D721Med (cell line): Measurements from ENCODE around the gene ANKFY1.

Source experiments
- DNase-seq: peaks from one replicate; pipeline ENCODE4 v3.0.0; 2011; ENCODE audit warnings: low spot score; ENCODE audit not compliant: insufficient read length
- FAIRE-seq: peaks from 2 replicates; lab custom pipeline; 2011; peaks lifted over from hg19 to GRCh38; lab: Jason Lieb, UNC
- CTCF ChIP-seq: IDR thresholded peaks from 2 replicates; pipeline ENCODE4 v1.5.1; 2012; ENCODE audit warnings: mild to moderate bottlenecking, control low read depth; ENCODE audit not compliant: insufficient read depth; ENCODE audit errors: missing control alignments

Gene ANKFY1

GRCh38 chr17:4125552-4125951 is 138.2 kb downstream of the ANKFY1 start:
- no peak for TF ChIP-seq CTCF
- DNase-seq: no peak
- no peak for FAIRE-seq

DNA sequence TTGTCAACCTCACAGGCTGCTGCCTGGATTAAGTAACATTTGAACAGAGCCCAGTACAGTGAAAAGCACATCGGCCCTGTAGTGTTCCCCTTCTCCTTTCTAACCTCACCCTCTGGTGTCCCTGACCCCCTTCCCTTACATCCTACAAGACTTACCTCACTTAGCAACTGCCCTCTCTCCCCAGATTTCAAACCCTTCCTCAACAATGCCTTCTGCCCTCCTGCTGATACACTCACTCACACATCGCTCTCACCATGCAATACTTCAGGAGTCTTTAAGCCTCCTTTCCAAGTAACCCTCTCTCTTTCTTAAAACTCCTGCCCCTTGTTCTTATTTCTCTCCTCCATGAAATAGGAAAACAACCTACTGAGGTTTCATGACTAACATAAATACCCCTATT is 138.8 kb downstream of the ANKFY1 start:
- no peak for DNase-seq
- no peak for TF ChIP-seq CTCF
- FAIRE-seq: no peak

- TF ChIP-seq CTCF: no peak
- no peak for FAIRE-seq
- DNase-seq: no peak
These were observed 143.4 kb downstream of the ANKFY1 start for GRCh38 chr17:4120332-4120731.

- DNase-seq (no peak), FAIRE-seq (no peak)
- no peak for TF ChIP-seq CTCF
These were observed 144.5 kb downstream of the ANKFY1 start for GRCh38 chr17:4119299-4119698.

DNA sequence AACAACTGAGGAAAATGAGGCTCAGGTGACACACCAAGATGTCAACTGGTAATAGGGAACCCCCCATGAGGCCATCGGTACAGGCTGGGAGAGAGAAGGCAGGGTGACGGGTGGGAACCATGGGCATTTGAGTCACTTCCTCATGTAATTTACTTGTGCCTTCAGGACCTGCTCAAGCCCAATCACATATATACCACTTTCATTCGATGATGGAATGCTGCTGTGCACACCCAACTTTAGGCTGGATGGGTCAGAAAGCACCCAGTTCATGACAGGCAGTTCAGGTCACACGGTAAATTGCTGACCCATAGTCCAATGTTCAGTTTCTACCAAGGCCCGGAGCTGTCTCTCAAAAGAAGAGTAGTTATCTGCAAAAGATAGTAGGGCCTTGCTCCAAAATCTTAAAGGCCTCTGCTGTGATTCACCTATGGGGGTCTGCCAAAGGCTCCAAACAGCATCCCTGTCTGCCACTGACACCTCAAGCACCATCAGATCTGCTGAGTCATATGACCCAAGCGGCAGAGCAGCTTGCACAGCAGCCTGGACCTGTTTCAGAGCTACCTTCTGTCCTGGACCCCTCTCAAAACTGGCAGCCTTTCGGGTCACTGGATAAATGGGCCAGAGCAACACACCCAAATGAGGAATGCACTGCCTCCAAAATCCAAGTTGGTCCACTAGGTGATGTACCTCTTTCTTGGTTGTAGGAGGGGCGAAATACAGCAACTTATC is 145.6 kb downstream of the ANKFY1 start:
- FAIRE-seq (no peak), DNase-seq (no peak)
- no peak for TF ChIP-seq CTCF

- peak; percentile 61 for FAIRE-seq
- TF ChIP-seq CTCF: no peak
These were observed 147.3 kb downstream of the ANKFY1 start for GRCh38 chr17:4116516-4116915.

More at GRCh38 chr17:4116516-4116915, 147.3 kb downstream of the ANKFY1 start:
- no peak for DNase-seq
